T follicular helper cell (primary cell): ENCODE data around the gene ACOT13.
"Not testable (repeated sequence)": the region's sequence is repeated elsewhere in the genome, so short reads cannot be mapped to it uniquely, and the experiment has no call there.

ENCODE experiments used
- DNase-seq: peaks from one replicate; pipeline ENCODE4 v3.0.0-alpha.2; 2020; ENCODE audit warnings: low read depth

ACOT13 gene

GRCh38 chr6:24730653-24731052 lies 63.8 kb downstream of the ACOT13 start:
- not testable (repeated sequence) for DNase-seq

GRCh38 chr6:24731456-24732134 lies 64.7 kb downstream of the ACOT13 start:
- not testable (repeated sequence) for DNase-seq

- DNase-seq: no peak
These were observed 67.3 kb downstream of the ACOT13 start for GRCh38 chr6:24734166-24734565.

- not testable (repeated sequence) for DNase-seq
These were observed 67.8 kb downstream of the ACOT13 start for GRCh38 chr6:24734710-24735109.

- DNase-seq: no peak
These were observed 71.9 kb downstream of the ACOT13 start for GRCh38 chr6:24738741-24739140.

- DNase-seq: no peak
These were observed 74.0 kb downstream of the ACOT13 start for GRCh38 chr6:24740861-24741260.

- no peak for DNase-seq
These were observed 75.4 kb downstream of the ACOT13 start for GRCh38 chr6:24742216-24742738.

- DNase-seq: no peak
These were observed 76.5 kb downstream of the ACOT13 start for GRCh38 chr6:24743265-24743943.

GRCh38 chr6:24743944-24744335 lies 77.1 kb downstream of the ACOT13 start:
- no peak for DNase-seq

- DNase-seq: no peak
These were observed 78.0 kb downstream of the ACOT13 start for GRCh38 chr6:24744911-24745310.

GRCh38 chr6:24749297-24749696 lies 82.4 kb downstream of the ACOT13 start:
- DNase-seq: no peak

- not testable (repeated sequence) for DNase-seq
These were observed 84.0 kb downstream of the ACOT13 start for GRCh38 chr6:24750878-24751277.

GRCh38 chr6:24752503-24752902 lies 85.6 kb downstream of the ACOT13 start:
- DNase-seq: no peak

GRCh38 chr6:24752917-24753492 lies 86.1 kb downstream of the ACOT13 start:
- DNase-seq: no peak

GRCh38 chr6:24753545-24753944 lies 86.7 kb downstream of the ACOT13 start:
- DNase-seq: no peak

- DNase-seq: not testable (repeated sequence)
These were observed 87.5 kb downstream of the ACOT13 start for GRCh38 chr6:24754378-24754777.
